Panc1 (cell line): ENCODE measurements around the gene GSS. TPM values are rescaled to one million over a fixed set of nuclear protein-coding genes. Genes with fewer than 3 reads are reported as not detected.

Source experiments
- ATAC-seq: fragments of 200-7000 bp; cut with Tn5 transposase; 2 replicates; pipeline ENCODE4 v1.9.1; 2020; ENCODE audit warnings: mild to moderate bottlenecking, moderate library complexity
- BruUV-seq: library from RNA; stranded (reverse); fragments of 400-500 nt; replicated peaks from 2 replicates; lab custom pipeline; 2021; lab: Mats Ljungman, UMichigan
- CTCF ChIA-PET: fragments of 300-600 bp; sonication (Branson Sonifier 250); formaldehyde crosslinking; loops from one replicate; lab custom pipeline; 2022; ENCODE audit warnings: antibody characterized with exemption; lab: Charles Lee
- POLR2A ChIA-PET: fragments of 300-600 bp; sonication (Branson Sonifier 250); formaldehyde crosslinking; loops from one replicate; lab custom pipeline; 2022; ENCODE audit warnings: antibody characterized with exemption; lab: Charles Lee
- DNase-seq: peaks from one replicate; pipeline ENCODE4 v3.0.0-alpha.2; 2010; ENCODE audit warnings: low read depth, low spot score
- H3K27ac ChIP-seq: 2 replicates; pipeline ENCODE4 v1.5.1; 2011; ENCODE audit warnings: mild to moderate bottlenecking, low read length, inconsistent platforms
- H3K27me3 ChIP-seq: fragments of 200-500 bp; sonication (Bioruptor generic); 2 replicates; pipeline ENCODE4 v1.6.0; 2014; ENCODE audit warnings: low read length, inconsistent platforms; ENCODE audit not compliant: control insufficient read depth, insufficient read depth
- H3K36me3 ChIP-seq: fragments of 200-500 bp; sonication (Bioruptor generic); 2 replicates; pipeline ENCODE4 v1.5.1; 2014; ENCODE audit warnings: inconsistent platforms, mild to moderate bottlenecking, low read length, moderate library complexity; ENCODE audit not compliant: control insufficient read depth, insufficient read depth
- H3K4me1 ChIP-seq: 2 replicates; pipeline ENCODE4 v1.5.1; 2011; ENCODE audit warnings: inconsistent platforms, mild to moderate bottlenecking, low read length, moderate library complexity; ENCODE audit not compliant: control insufficient read depth, insufficient read depth
- H3K4me3 ChIP-seq, 2 experiments: 2 replicates each; pipeline ENCODE4 v1.5.1; 2011 to 2012; ENCODE audit warnings: low read depth in 2 of 2, low read length in 2 of 2, mild to moderate bottlenecking in 2 of 2, inconsistent platforms in 1 of 2, moderate library complexity in 1 of 2
- H3K9me3 ChIP-seq: fragments of 200-500 bp; sonication (Bioruptor generic); 2 replicates; pipeline ENCODE4 v1.5.1; 2014; ENCODE audit warnings: low read depth, mild to moderate bottlenecking, inconsistent platforms, low read length, moderate library complexity; ENCODE audit not compliant: control insufficient read depth, insufficient read depth
- POLR2AphosphoS5 ChIP-seq: IDR thresholded peaks from 2 replicates; pipeline ENCODE4 v1.6.1; 2012; ENCODE audit warnings: mild to moderate bottlenecking, low read depth, low read length, moderate library complexity
- SIN3A ChIP-seq: IDR thresholded peaks from 2 replicates; pipeline ENCODE4 v1.6.1; 2012; ENCODE audit warnings: low read depth, mild to moderate bottlenecking, low read length, moderate library complexity, borderline replicate concordance; ENCODE audit not compliant: insufficient read depth
- TCF7L2 ChIP-seq: IDR thresholded peaks from 2 replicates; pipeline ENCODE4 v1.6.1; 2011; ENCODE audit warnings: mild to moderate bottlenecking, low read depth, low read length, inconsistent platforms
- in situ Hi-C: cut with HindIII; loops from 2 replicates; pipeline ENCODE4 v1.10.0; 2016; ENCODE audit warnings: low sequenced_read_pairs, low pct_unique_long_range_greater_than_20kb
- intact Hi-C: fragments of 100-400 bp; cut with micrococcal nuclease; formaldehyde crosslinking; loops from one replicate; pipeline ENCODE4 v1.10.0; 2022; ENCODE audit not compliant: unreplicated experiment
- total RNA-seq: library from RNA; stranded (reverse); gene quantifications from one replicate; pipeline ENCODE4 v1.2.1, GENCODE V29; 2021; ENCODE audit not compliant: unreplicated experiment
- TF ChIP-seq, protein P1 (sequence below), 2 experiments: IDR thresholded peaks; 2 replicates each; pipeline ENCODE4 v1.6.1; 2011 to 2012; ENCODE audit warnings: low read depth in 2 of 2, control low read depth in 1 of 2, low read length in 1 of 2, mild to moderate bottlenecking in 1 of 2, moderate library complexity in 1 of 2; ENCODE audit not compliant: insufficient read depth in 1 of 2
- TF ChIP-seq, protein P2 (sequence below): fragments of 450-650 bp; IDR thresholded peaks from 2 replicates; pipeline ENCODE4 v1.5.1; 2017; ENCODE audit warnings: mild to moderate bottlenecking

Gene GSS
- total RNA-seq, 1 experiment from 2014 or later: 64.8 TPM

DNA sequence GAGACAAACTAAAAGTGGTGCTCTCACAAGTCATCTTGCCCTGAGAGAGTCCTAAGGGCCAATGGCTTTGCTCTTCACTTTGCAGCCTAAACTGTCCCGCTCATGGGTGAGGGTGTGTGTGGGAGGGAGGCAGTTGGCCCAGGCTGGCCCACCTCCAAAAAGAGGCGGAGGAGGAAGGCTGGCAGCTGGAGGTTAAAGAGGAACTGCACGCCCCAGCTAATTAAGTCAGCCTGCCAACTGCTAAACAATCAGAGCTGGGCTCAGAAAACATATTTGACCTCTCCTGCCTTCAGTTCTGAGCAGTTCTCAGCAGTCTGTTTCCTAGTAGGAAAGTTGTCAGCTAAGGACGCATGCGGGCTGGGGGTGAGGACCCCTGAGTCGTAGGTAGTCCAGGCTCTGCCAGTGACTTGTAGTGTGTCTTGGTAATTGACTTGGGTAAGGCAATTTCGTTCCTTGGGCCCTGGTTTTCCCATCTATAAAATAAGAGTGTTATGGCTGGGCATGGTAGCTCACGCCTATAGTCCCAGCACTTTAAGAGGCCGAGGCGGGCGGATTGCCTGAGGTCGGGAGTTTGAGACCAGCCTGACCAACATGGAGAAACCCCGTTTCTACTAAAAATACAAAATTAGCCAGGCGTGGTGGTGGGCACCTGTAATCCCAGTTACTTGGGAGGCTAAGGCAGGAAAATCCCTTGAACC lies 17.0 kb downstream of the GSS start:
- H3K4me3 ChIP-seq: no peak overlapping the region
- TF ChIP-seq, protein P1, sequence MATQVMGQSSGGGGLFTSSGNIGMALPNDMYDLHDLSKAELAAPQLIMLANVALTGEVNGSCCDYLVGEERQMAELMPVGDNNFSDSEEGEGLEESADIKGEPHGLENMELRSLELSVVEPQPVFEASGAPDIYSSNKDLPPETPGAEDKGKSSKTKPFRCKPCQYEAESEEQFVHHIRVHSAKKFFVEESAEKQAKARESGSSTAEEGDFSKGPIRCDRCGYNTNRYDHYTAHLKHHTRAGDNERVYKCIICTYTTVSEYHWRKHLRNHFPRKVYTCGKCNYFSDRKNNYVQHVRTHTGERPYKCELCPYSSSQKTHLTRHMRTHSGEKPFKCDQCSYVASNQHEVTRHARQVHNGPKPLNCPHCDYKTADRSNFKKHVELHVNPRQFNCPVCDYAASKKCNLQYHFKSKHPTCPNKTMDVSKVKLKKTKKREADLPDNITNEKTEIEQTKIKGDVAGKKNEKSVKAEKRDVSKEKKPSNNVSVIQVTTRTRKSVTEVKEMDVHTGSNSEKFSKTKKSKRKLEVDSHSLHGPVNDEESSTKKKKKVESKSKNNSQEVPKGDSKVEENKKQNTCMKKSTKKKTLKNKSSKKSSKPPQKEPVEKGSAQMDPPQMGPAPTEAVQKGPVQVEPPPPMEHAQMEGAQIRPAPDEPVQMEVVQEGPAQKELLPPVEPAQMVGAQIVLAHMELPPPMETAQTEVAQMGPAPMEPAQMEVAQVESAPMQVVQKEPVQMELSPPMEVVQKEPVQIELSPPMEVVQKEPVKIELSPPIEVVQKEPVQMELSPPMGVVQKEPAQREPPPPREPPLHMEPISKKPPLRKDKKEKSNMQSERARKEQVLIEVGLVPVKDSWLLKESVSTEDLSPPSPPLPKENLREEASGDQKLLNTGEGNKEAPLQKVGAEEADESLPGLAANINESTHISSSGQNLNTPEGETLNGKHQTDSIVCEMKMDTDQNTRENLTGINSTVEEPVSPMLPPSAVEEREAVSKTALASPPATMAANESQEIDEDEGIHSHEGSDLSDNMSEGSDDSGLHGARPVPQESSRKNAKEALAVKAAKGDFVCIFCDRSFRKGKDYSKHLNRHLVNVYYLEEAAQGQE (IDR thresholded peaks at IDR 0.05; ENCODE audit: insufficient read depth in 1 of 2, low read depth in 2 of 2, low read length in 1 of 2): no peak
- TF ChIP-seq SIN3A (no peak), TCF7L2 (no peak), POLR2AphosphoS5 (no peak)
- TF ChIP-seq, protein P2, sequence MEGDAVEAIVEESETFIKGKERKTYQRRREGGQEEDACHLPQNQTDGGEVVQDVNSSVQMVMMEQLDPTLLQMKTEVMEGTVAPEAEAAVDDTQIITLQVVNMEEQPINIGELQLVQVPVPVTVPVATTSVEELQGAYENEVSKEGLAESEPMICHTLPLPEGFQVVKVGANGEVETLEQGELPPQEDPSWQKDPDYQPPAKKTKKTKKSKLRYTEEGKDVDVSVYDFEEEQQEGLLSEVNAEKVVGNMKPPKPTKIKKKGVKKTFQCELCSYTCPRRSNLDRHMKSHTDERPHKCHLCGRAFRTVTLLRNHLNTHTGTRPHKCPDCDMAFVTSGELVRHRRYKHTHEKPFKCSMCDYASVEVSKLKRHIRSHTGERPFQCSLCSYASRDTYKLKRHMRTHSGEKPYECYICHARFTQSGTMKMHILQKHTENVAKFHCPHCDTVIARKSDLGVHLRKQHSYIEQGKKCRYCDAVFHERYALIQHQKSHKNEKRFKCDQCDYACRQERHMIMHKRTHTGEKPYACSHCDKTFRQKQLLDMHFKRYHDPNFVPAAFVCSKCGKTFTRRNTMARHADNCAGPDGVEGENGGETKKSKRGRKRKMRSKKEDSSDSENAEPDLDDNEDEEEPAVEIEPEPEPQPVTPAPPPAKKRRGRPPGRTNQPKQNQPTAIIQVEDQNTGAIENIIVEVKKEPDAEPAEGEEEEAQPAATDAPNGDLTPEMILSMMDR: no peak
- H3K27me3 ChIP-seq: no peaks in the 10 kb centered on the region
- H3K4me1 ChIP-seq: no peaks in the 10 kb centered on the region
- POLR2A ChIA-PET: interaction anchor here (0.5 to 0.6 kb wide), 2 partner anchors 89 to 510 kb away, joined by 3 to 6 read pairs; no protein-coding TSS in a partner anchor
- CTCF ChIA-PET: interaction anchor here (0.7 kb wide), 1 partner anchor 76 kb away, joined by 4 read pairs; no protein-coding TSS in a partner anchor
- H3K27ac ChIP-seq: no peak overlapping the region
- intact Hi-C loops (no loop called here), in situ Hi-C loops (no loop called here)
- DNase-seq: no peak
- no peaks in the 10 kb centered on the region for H3K9me3 ChIP-seq
- no peak for ATAC-seq
- peaks cover 8% of the 10 kb centered on the region for H3K36me3 ChIP-seq
- no TSS peak for BruUV-seq

DNA sequence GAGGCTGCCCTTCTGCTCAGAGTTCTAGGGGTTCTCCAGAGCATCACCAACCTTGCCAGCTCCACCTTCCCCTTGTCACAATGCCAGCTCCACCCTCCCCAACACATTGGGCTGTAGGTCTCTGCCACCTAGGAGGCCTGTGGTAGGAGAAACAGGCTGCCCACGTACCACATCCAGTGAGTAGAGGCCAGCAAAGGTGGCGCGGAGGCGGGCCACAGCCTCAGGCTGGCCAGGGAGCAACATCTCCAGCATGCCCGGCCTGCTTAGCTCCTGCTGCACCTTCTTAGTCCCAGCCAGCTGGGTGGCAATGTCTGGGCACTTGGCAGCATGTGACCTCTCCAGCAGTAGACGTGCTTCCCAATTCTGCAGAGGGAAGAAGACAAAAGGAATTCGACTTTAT lies 23.8 kb downstream of the GSS start:
- DNase-seq (no peak), ATAC-seq (no peak)

More for the DNA sequence above, 23.8 kb downstream of the GSS start:
- no TSS peak for BruUV-seq
- TF ChIP-seq SIN3A: no peak
- TF ChIP-seq, protein P1 (IDR thresholded peaks at IDR 0.05; ENCODE audit: insufficient read depth in 1 of 2, low read depth in 2 of 2, low read length in 1 of 2): no peak
- TF ChIP-seq POLR2AphosphoS5: no peak
- TF ChIP-seq TCF7L2: no peak
- TF ChIP-seq, protein P2: no peak
- in situ Hi-C loops: no loop called here
- H3K36me3 ChIP-seq: peaks cover 6% of the 10 kb centered on the region; the same call in 1 of the 2 replicates
- ChIA-PET POLR2A (no interaction called here), CTCF (no interaction called here)
- H3K27ac ChIP-seq: no peak overlapping the region
- H3K4me3 ChIP-seq: no peak overlapping the region
- intact Hi-C loops: no loop called here
- H3K9me3 ChIP-seq: no peaks in the 10 kb centered on the region
- H3K4me1 ChIP-seq: no peaks in the 10 kb centered on the region
- no peaks in the 10 kb centered on the region for H3K27me3 ChIP-seq
